Measurements from ENCODE around the gene DROSHA. TPM values are rescaled to one million over a fixed set of nuclear protein-coding genes. Genes with fewer than 3 reads are reported as not detected.

Gene DROSHA
- total and polyA plus RNA-seq, 10 donors: 34.8 to 68.5 (median 46.0) TPM

GRCh38 chr5:31504529-31504928 lies 27.4 kb downstream of the DROSHA start:
- Histone ChIP-seq H3K4me3 (no peak overlapping the region), H3K4me1 (no peaks in the 10 kb centered on the region), H3K27me3 (replicated peaks in 1 of 7) (no peaks in the 10 kb centered on the region), H3K27ac (no peak overlapping the region), H3K36me3 (peaks cover 0 to 100% (median 82%) of the 10 kb centered on the region in 6 donors), H3K9me3 (no peaks in the 10 kb centered on the region)
- 88 to 97% (median 95%) methylated on average over 10 of the region's 10 CpGs for WGBS, 5 donors
- TF ChIP-seq CTCF (IDR thresholded peaks at IDR 0.05 in 8 of 11, conservative IDR thresholded peaks at IDR 0.05 in 3 of 11): no peak
- no peak for TF ChIP-seq POLR2A (IDR thresholded peaks at IDR 0.05)
- no peak for TF ChIP-seq POLR2AphosphoS5 (IDR thresholded peaks at IDR 0.05)
- intact Hi-C loops (cut with DNase I; ENCODE audit: low total_unique reads): no loop called here
- no peak for DNase-seq

- H3K36me3 ChIP-seq: peaks cover 0 to 100% (median 85%) of the 10 kb centered on the region in 6 donors
- no peak for DNase-seq
- no peak for TF ChIP-seq POLR2A (IDR thresholded peaks at IDR 0.05)
- TF ChIP-seq CTCF (IDR thresholded peaks at IDR 0.05 in 8 of 11, conservative IDR thresholded peaks at IDR 0.05 in 3 of 11): no peak
- TF ChIP-seq POLR2AphosphoS5 (IDR thresholded peaks at IDR 0.05): no peak
- H3K4me1 ChIP-seq: no peaks in the 10 kb centered on the region
- intact Hi-C loops (cut with DNase I; ENCODE audit: low total_unique reads): no loop called here
- 95 to 100% (median 96%) methylated on average over 4 of the region's 4 CpGs for WGBS, 5 donors
- no peak overlapping the region for H3K4me3 ChIP-seq
- H3K27me3 ChIP-seq (replicated peaks in 1 of 7): no peaks in the 10 kb centered on the region
- H3K9me3 ChIP-seq: no peaks in the 10 kb centered on the region
- H3K27ac ChIP-seq: no peak overlapping the region
These were observed 29.4 kb downstream of the DROSHA start for GRCh38 chr5:31502506-31502905.

GRCh38 chr5:31500256-31500655 lies 31.6 kb downstream of the DROSHA start:
- intact Hi-C loops (cut with DNase I; ENCODE audit: low total_unique reads): no loop called here
- H3K27me3 ChIP-seq (replicated peaks in 1 of 7): no peaks in the 10 kb centered on the region
- no peaks in the 10 kb centered on the region for H3K4me1 ChIP-seq
- 66 to 84% (median 73%) methylated on average over 4 of the region's 4 CpGs for WGBS, 5 donors
- H3K9me3 ChIP-seq: no peaks in the 10 kb centered on the region
- H3K4me3 ChIP-seq: no peak overlapping the region
- no peak overlapping the region for H3K27ac ChIP-seq
- DNase-seq: no peak
- no peak for TF ChIP-seq CTCF (IDR thresholded peaks at IDR 0.05 in 8 of 11, conservative IDR thresholded peaks at IDR 0.05 in 3 of 11)
- no peak for TF ChIP-seq POLR2A (IDR thresholded peaks at IDR 0.05)
- no peak for TF ChIP-seq POLR2AphosphoS5 (IDR thresholded peaks at IDR 0.05)
- peaks cover 0 to 100% (median 92%) of the 10 kb centered on the region in 6 donors for H3K36me3 ChIP-seq

- no peak for DNase-seq
- no peaks in the 10 kb centered on the region for H3K9me3 ChIP-seq
- TF ChIP-seq POLR2AphosphoS5 (IDR thresholded peaks at IDR 0.05) (no peak), CTCF (IDR thresholded peaks at IDR 0.05 in 8 of 11, conservative IDR thresholded peaks at IDR 0.05 in 3 of 11) (no peak), POLR2A (IDR thresholded peaks at IDR 0.05) (no peak)
- H3K4me3 ChIP-seq: no peak overlapping the region
- H3K36me3 ChIP-seq: peaks cover 0 to 100% (median 91%) of the 10 kb centered on the region in 6 donors
- H3K27me3 ChIP-seq (replicated peaks in 1 of 7): no peaks in the 10 kb centered on the region
- WGBS, 5 donors: 84 to 97% (median 93%) methylated on average over 3 to 6 of the region's 6 CpGs
- intact Hi-C loops (cut with DNase I; ENCODE audit: low total_unique reads): no loop called here
- no peaks in the 10 kb centered on the region for H3K4me1 ChIP-seq
- no peak overlapping the region for H3K27ac ChIP-seq
These were observed 35.0 kb downstream of the DROSHA start for GRCh38 chr5:31496891-31497290.
